Measurements from ENCODE around the gene OTOGL.

The OTOGL gene

DNA sequence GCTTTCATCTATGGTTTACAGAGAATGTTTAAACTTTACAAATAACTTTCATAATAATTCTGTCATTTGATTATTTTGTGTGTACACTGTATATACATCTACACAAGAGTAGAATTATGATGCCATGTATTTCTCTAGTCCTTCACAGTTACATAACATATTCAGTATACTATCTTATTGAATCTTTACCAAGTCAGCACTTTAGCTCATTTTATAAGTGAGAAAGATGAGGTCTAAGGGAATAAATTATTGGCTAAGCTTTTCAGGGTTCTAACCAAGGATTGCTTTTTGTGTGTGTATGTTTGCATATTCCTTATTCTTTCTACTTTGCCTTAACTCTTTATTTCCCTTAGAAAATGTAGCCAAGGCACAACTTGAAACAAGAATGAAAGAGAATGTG is 260.4 kb downstream of the OTOGL start:
- H3K27ac ChIP-seq (replicated peaks) = no peak overlapping the region
- H3K4me3 ChIP-seq (replicated peaks; ENCODE audit: insufficient read depth, low read length) = no peak overlapping the region
- TF ChIP-seq, protein P1, sequence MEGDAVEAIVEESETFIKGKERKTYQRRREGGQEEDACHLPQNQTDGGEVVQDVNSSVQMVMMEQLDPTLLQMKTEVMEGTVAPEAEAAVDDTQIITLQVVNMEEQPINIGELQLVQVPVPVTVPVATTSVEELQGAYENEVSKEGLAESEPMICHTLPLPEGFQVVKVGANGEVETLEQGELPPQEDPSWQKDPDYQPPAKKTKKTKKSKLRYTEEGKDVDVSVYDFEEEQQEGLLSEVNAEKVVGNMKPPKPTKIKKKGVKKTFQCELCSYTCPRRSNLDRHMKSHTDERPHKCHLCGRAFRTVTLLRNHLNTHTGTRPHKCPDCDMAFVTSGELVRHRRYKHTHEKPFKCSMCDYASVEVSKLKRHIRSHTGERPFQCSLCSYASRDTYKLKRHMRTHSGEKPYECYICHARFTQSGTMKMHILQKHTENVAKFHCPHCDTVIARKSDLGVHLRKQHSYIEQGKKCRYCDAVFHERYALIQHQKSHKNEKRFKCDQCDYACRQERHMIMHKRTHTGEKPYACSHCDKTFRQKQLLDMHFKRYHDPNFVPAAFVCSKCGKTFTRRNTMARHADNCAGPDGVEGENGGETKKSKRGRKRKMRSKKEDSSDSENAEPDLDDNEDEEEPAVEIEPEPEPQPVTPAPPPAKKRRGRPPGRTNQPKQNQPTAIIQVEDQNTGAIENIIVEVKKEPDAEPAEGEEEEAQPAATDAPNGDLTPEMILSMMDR (IDR thresholded peaks at IDR 0.05; ENCODE audit: insufficient read depth, low read length) = no peak
- TF ChIP-seq GABPA (IDR thresholded peaks at IDR 0.05; ENCODE audit: low read depth) = no peak
- TF ChIP-seq SPI1 (IDR thresholded peaks at IDR 0.05; ENCODE audit: borderline replicate concordance, low read depth) = no peak
- no peak for TF ChIP-seq POLR2AphosphoS5 (IDR thresholded peaks at IDR 0.05; ENCODE audit: low read depth)
- TF ChIP-seq, protein P2, sequence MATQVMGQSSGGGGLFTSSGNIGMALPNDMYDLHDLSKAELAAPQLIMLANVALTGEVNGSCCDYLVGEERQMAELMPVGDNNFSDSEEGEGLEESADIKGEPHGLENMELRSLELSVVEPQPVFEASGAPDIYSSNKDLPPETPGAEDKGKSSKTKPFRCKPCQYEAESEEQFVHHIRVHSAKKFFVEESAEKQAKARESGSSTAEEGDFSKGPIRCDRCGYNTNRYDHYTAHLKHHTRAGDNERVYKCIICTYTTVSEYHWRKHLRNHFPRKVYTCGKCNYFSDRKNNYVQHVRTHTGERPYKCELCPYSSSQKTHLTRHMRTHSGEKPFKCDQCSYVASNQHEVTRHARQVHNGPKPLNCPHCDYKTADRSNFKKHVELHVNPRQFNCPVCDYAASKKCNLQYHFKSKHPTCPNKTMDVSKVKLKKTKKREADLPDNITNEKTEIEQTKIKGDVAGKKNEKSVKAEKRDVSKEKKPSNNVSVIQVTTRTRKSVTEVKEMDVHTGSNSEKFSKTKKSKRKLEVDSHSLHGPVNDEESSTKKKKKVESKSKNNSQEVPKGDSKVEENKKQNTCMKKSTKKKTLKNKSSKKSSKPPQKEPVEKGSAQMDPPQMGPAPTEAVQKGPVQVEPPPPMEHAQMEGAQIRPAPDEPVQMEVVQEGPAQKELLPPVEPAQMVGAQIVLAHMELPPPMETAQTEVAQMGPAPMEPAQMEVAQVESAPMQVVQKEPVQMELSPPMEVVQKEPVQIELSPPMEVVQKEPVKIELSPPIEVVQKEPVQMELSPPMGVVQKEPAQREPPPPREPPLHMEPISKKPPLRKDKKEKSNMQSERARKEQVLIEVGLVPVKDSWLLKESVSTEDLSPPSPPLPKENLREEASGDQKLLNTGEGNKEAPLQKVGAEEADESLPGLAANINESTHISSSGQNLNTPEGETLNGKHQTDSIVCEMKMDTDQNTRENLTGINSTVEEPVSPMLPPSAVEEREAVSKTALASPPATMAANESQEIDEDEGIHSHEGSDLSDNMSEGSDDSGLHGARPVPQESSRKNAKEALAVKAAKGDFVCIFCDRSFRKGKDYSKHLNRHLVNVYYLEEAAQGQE (IDR thresholded peaks at IDR 0.05; ENCODE audit: insufficient replicate concordance, low read depth) = no peak
- DNase-seq (ENCODE audit: low read depth in 1 of 2, low spot score in 1 of 2) = no peak
- no peaks in the 10 kb centered on the region for H3K27me3 ChIP-seq (ENCODE audit: insufficient read depth, poor library complexity, severe bottlenecking)

DNA sequence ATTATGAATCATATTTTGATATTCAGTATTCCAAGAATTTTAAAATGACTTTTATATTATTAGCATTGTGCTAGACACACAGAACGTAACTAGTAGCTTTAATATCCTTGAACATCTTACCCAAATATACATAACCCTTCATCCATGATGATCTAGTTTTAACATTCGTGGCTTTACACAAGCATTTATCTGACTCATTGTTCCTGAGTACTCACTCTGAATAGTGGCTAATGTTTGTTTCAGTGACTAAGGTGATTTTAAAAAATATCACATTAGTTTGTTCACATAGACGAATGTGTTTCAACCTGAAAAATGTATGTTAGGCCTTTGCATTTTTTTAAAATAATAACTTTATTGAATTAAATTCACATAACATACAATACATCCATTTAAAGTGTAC is 264.7 kb downstream of the OTOGL start:
- TF ChIP-seq, protein P2 (IDR thresholded peaks at IDR 0.05; ENCODE audit: insufficient replicate concordance, low read depth) = no peak
- TF ChIP-seq SPI1 (IDR thresholded peaks at IDR 0.05; ENCODE audit: borderline replicate concordance, low read depth) (no peak), GABPA (IDR thresholded peaks at IDR 0.05; ENCODE audit: low read depth) (no peak), POLR2AphosphoS5 (IDR thresholded peaks at IDR 0.05; ENCODE audit: low read depth) (no peak)
- TF ChIP-seq, protein P1 (IDR thresholded peaks at IDR 0.05; ENCODE audit: insufficient read depth, low read length) = no peak
- H3K4me3 ChIP-seq (replicated peaks; ENCODE audit: insufficient read depth, low read length) = no peak overlapping the region
- no peak overlapping the region for H3K27ac ChIP-seq (replicated peaks)
- no peak for DNase-seq (ENCODE audit: low read depth in 1 of 2, low spot score in 1 of 2)
- no peaks in the 10 kb centered on the region for H3K27me3 ChIP-seq (ENCODE audit: insufficient read depth, poor library complexity, severe bottlenecking)

DNA sequence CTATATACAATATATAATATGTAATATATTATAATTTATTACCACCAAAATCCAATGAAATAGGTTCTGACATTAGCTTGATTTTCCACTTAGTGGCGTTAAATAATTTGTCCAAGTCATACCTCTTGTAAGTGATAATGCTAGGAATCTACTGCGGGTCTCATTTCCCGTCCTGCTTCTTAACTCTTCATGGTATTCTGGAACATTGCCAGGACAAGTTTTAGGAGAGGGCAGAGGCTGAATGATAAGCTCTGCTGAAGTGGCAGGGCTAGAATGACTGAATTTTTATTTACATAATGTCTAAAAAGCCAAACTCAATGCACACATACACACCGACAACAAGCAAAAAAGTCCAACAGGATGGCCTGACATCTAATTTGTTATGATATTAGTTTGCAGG is 274.3 kb downstream of the OTOGL start:
- TF ChIP-seq, protein P2 (IDR thresholded peaks at IDR 0.05; ENCODE audit: insufficient replicate concordance, low read depth) = no peak
- TF ChIP-seq, protein P1 (IDR thresholded peaks at IDR 0.05; ENCODE audit: insufficient read depth, low read length) = no peak
- no peak for TF ChIP-seq GABPA (IDR thresholded peaks at IDR 0.05; ENCODE audit: low read depth)
- TF ChIP-seq POLR2AphosphoS5 (IDR thresholded peaks at IDR 0.05; ENCODE audit: low read depth) = no peak
- no peak for TF ChIP-seq SPI1 (IDR thresholded peaks at IDR 0.05; ENCODE audit: borderline replicate concordance, low read depth)
- Histone ChIP-seq H3K27ac (replicated peaks) (no peak overlapping the region), H3K27me3 (ENCODE audit: insufficient read depth, poor library complexity, severe bottlenecking) (no peaks in the 10 kb centered on the region), H3K4me3 (replicated peaks; ENCODE audit: insufficient read depth, low read length) (no peak overlapping the region)
- no peak for DNase-seq (ENCODE audit: low read depth in 1 of 2, low spot score in 1 of 2)
